ENCODE data around the gene PATJ.

Gene PATJ

DNA sequence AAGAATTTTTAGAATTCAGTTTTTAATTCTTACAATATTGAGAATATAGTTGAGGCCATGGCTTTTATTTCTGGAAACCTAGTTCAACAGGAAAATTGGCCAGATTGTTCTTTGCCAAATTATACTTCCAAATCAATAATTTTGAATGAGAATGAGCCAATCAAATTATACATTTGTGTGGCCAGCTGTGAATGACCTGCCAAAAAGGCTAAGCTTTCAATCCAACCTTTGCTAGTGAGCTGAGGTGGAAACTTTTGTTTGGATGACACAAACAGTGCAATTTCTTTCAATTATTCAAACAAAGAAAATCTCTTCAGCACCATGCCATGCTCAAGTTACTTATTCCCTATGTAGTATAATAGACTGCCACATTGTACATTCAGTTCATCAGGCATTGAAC lies 167.8 kb downstream of the PATJ start:
- ATAC-seq (ENCODE audit: insufficient read depth, low read depth): no peak
- H4K20me1 ChIP-seq (ENCODE audit: insufficient read depth, low read length): no peaks in the 10 kb centered on the region
- H3K36me3 ChIP-seq (ENCODE audit: insufficient read depth, low read length): no peaks in the 10 kb centered on the region
- H3K79me2 ChIP-seq (ENCODE audit: insufficient read depth, low read length): no peaks in the 10 kb centered on the region
- H2AFZ ChIP-seq (ENCODE audit: low read depth, low read length): no peak overlapping the region
- no peaks in the 10 kb centered on the region for H3K27me3 ChIP-seq (ENCODE audit: insufficient read depth, low read length, poor library complexity)
- H3K4me3 ChIP-seq (ENCODE audit: low read depth in 1 of 2, low read length in 2 of 2): no peak overlapping the region
- H3K4me2 ChIP-seq (ENCODE audit: insufficient read depth, low read length): no peak overlapping the region
- no peaks in the 10 kb centered on the region for H3K9me3 ChIP-seq (ENCODE audit: insufficient read depth, low read length, severe bottlenecking)
- no peak overlapping the region for H3K27ac ChIP-seq (ENCODE audit: low read length)
- H3K4me1 ChIP-seq (ENCODE audit: insufficient read depth, low read length): no peaks in the 10 kb centered on the region
- no peak overlapping the region for H3K9ac ChIP-seq (ENCODE audit: low read depth, low read length)
- TF ChIP-seq EZH2 (IDR thresholded peaks at IDR 0.05; ENCODE audit: borderline replicate concordance, low read depth, low read length, severe bottlenecking) (no peak), CTCF (IDR thresholded peaks at IDR 0.05; ENCODE audit: borderline replicate concordance, extremely low read depth, low read length, poor library complexity, severe bottlenecking) (no peak)
- DNase-seq: no peak

DNA sequence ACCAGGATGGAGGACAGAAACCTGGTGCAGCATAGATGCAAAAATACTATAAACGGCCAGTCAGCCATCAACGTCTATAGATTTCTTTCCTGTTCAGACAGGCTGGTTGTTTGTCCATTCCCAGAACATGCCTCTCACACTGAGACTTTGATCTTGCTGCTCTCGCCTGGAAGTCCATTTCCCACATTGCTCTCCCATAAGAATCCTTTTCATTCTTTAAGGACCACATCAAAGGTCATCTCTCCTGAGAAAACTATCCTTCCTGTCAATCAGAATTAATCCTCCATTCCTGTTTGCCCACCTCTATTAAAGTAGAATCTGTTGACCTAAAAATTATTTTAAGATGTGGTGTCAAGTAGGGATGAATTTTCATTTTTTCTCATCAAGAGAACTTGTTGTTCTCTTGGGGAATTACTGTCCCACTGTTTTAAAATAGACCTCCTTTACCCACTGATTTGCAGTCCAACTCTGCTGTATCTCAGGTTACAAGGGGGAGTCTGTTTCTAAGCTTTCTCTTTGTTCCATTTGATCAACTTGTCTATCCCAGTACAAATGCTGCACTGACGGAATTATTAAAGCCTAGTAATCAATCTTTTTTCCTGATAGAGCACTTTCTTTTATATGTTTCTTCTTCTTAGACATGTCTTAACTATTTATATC lies 172.7 kb downstream of the PATJ start:
- no peaks in the 10 kb centered on the region for H3K79me2 ChIP-seq (ENCODE audit: insufficient read depth, low read length)
- TF ChIP-seq CTCF (IDR thresholded peaks at IDR 0.05; ENCODE audit: borderline replicate concordance, extremely low read depth, low read length, poor library complexity, severe bottlenecking) (no peak), EZH2 (IDR thresholded peaks at IDR 0.05; ENCODE audit: borderline replicate concordance, low read depth, low read length, severe bottlenecking) (no peak)
- H3K9ac ChIP-seq (ENCODE audit: low read depth, low read length): no peak overlapping the region
- ATAC-seq (ENCODE audit: insufficient read depth, low read depth) (no peak), DNase-seq (no peak)
- H4K20me1 ChIP-seq (ENCODE audit: insufficient read depth, low read length): no peaks in the 10 kb centered on the region
- no peak overlapping the region for H3K4me2 ChIP-seq (ENCODE audit: insufficient read depth, low read length)
- H3K27ac ChIP-seq (ENCODE audit: low read length): no peak overlapping the region
- H3K4me3 ChIP-seq (ENCODE audit: low read depth in 1 of 2, low read length in 2 of 2): no peak overlapping the region
- H3K27me3 ChIP-seq (ENCODE audit: insufficient read depth, low read length, poor library complexity): no peaks in the 10 kb centered on the region
- H3K4me1 ChIP-seq (ENCODE audit: insufficient read depth, low read length): no peaks in the 10 kb centered on the region
- H2AFZ ChIP-seq (ENCODE audit: low read depth, low read length): no peak overlapping the region
- H3K36me3 ChIP-seq (ENCODE audit: insufficient read depth, low read length): no peaks in the 10 kb centered on the region
- no peaks in the 10 kb centered on the region for H3K9me3 ChIP-seq (ENCODE audit: insufficient read depth, low read length, severe bottlenecking)

DNA sequence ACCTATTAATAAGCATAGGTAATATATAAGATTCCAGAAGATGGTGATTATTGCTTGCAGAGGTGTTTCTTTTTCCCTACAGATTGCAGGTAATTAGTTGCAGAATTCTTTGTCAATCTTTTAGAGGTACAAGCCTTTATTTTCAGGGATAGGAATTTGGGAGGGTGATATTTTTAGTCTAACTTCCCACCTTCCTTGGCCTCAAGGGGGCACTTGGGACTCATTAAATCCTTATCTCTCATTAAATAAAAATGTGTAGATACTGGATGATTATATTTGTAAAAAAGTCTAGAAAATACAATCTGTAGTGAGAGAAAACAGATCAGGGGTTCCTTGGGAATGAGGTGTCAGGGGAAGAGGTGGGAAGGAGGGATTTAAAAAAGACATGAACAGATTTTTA lies 179.2 kb downstream of the PATJ start:
- Histone ChIP-seq H3K79me2 (ENCODE audit: insufficient read depth, low read length) (no peaks in the 10 kb centered on the region), H3K9me3 (ENCODE audit: insufficient read depth, low read length, severe bottlenecking) (no peaks in the 10 kb centered on the region), H3K4me1 (ENCODE audit: insufficient read depth, low read length) (no peaks in the 10 kb centered on the region), H2AFZ (ENCODE audit: low read depth, low read length) (no peak overlapping the region), H3K36me3 (ENCODE audit: insufficient read depth, low read length) (no peaks in the 10 kb centered on the region), H3K27ac (ENCODE audit: low read length) (no peak overlapping the region), H4K20me1 (ENCODE audit: insufficient read depth, low read length) (no peaks in the 10 kb centered on the region), H3K9ac (ENCODE audit: low read depth, low read length) (no peak overlapping the region), H3K4me3 (ENCODE audit: low read depth in 1 of 2, low read length in 2 of 2) (no peak overlapping the region), H3K27me3 (ENCODE audit: insufficient read depth, low read length, poor library complexity) (no peaks in the 10 kb centered on the region), H3K4me2 (ENCODE audit: insufficient read depth, low read length) (no peak overlapping the region)
- ATAC-seq (ENCODE audit: insufficient read depth, low read depth) (no peak), DNase-seq (no peak)
- TF ChIP-seq EZH2 (IDR thresholded peaks at IDR 0.05; ENCODE audit: borderline replicate concordance, low read depth, low read length, severe bottlenecking): no peak
- TF ChIP-seq CTCF (IDR thresholded peaks at IDR 0.05; ENCODE audit: borderline replicate concordance, extremely low read depth, low read length, poor library complexity, severe bottlenecking): no peak

Data from DND-41 (cell line).